NCI-H1417 (cell line): Measurements from ENCODE around the gene ARMC6.
"Not testable (repeated sequence)": the region's sequence is repeated elsewhere in the genome, so short reads cannot be mapped to it uniquely, and the experiment has no call there.

ENCODE experiments used
- DNase-seq, 3 experiments: peaks; one replicate each; lab custom pipeline; 2025; lab: John Stamatoyannopoulos, UW

ARMC6 gene

GRCh38 chr19:19074196-19074882 lies 40.9 kb downstream of the ARMC6 start:
- peak in 2 of 3 experiments; percentile 18 to 62 for DNase-seq

DNA sequence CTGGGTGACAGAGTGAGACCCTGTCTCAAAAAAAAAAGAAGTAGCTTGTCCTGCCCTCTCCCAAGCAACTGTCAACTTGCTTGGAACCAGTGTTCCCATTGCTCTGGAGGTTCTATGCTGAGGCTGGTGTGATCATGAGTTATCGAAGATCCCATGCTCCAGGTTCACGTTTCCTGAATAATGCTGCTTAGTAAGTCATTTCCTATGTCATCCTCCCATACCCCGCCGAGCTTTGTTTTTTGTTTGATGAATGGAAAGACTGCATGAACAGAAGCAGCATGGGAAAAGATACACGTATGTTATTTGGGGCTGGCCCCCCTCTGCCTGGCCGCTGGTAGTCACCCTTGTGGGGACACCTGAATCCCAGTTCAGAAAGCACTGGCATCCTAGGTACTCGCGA lies 41.7 kb downstream of the ARMC6 start:
- DNase-seq: no peak

DNA sequence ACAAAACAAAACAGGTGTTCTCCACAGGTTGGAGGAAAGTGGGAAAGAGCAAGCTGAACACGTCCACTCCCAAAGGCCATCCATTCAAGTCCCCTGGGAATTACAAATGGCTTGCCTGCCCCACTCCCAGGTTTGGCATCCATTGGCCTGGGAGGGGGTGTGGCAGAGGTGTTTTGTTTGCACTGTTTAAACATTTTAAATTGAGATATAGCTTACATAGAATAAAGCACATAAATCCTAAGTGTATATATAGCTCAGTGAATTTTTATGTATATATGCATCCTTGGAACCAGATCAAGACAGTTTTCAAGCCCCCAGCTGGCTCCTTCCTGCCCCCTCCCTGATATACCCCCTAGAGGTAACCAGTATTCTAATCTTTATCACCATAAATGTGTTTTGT lies 43.1 kb downstream of the ARMC6 start:
- DNase-seq: peak in 1 of 3 experiments; percentile 10

GRCh38 chr19:19077103-19077502 lies 43.7 kb downstream of the ARMC6 start:
- DNase-seq: peak; percentile 50 to 88 (median 67)

DNA sequence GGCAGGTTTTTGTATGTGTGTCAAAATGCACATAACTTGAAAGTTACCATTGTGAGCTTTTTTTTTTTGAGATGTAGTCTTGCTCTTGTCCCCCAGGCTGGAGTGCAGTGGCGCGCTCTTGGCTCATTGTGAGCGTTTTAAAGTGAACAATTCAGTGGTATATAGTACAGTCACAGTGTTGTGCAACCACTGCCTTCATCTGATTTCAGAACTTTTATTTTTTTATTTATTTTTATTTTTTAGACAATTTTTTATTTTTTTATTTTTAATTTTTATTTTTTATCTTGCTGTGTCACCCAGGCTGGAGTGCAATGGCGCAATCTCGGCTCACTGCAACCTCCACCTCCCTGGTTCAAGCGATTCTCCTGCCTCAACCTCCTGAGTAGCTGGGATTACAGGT lies 45.4 kb downstream of the ARMC6 start:
- DNase-seq: no peak

DNA sequence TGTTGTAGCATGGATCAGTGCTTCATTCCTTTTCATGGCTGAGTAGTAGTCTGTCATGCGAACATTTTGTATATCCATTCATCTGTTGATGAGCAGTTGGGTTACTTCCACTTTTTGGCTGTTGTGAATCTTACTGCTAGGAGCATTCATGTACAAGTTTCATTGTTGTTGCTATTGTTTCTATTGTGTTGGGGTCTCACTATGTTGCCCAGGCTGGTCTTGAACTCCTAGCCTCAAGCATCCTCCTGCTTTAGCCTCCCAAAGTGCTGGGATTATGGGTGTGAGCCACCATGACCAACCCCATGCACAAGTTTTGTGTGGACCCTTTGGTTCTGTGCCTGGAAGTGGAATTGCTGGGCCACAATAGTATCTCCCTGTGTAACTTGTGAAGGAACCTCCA lies 46.2 kb downstream of the ARMC6 start:
- no peak for DNase-seq

GRCh38 chr19:19081642-19082151 lies 48.3 kb downstream of the ARMC6 start:
- DNase-seq: no peak

- DNase-seq: no peak
These were observed 50.2 kb downstream of the ARMC6 start for GRCh38 chr19:19083413-19084178.

- no peak for DNase-seq
These were observed 54.3 kb downstream of the ARMC6 start for GRCh38 chr19:19087676-19088075.

DNA sequence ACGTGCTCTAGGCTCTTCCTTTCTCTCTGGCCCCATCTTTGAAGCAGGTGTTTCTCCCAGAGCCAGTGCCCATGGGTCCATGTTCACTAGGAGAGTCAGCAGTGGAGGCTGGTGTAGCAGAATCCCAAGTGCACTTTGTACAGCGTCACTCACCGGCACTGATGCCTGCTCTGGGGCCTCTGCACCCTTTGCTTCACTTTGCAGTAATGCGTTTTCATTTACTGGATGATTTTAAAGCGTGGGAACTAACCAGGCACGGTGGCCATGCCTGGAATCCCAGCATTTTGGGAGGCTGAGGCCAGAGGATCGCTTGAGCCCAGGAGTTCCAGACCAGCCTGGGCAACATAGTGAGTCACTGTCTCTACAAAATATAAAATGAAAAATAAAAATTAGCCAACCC lies 61.1 kb downstream of the ARMC6 start:
- no peak for DNase-seq

- DNase-seq: no peak
These were observed 62.3 kb downstream of the ARMC6 start for GRCh38 chr19:19095691-19096090.

DNA sequence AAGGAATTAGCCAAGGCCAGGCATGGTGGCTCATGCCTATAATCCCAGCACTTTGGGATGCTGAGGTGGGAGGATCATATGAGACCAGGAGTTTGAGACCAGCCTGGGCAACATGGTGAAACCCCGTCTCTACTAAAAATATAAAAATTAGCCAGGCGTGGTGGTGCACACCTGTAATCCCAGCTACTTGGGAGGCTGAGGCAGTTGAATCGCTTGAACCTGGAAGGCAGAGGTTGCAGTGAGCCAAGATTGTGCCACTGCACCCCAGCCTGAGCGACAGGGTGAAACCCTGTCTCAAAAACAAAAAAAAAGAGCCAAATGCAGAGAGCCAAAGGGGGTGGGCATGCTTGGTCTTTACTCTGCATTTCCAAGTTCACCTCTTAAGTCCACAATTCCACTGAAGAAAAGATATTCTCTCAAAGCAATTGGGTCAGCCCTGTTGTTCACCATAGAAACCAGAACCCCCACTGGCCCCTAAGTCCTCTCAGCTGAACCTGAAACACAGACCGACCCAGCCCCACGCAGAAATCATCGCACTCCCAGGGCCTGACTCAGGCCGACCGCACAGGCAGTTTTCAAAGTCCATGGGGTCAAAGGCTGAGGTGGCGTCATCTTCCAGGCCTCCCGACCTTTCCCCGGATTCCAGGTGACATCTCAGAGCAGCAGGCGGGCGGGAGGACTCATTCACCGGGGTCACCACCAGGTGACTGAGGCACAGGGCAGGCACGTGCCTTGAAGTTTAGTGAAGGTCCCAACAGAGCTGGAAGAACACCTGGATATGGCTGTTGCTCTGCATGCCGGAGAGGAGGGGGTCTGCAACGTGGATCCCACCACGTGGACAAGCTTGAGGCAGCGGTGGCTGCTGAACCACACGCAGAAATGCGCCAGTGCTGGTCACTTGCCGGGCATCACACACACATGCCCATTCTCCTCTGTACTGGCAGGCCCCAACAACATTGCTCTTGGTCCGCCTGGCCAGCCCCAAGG lies 63.5 kb downstream of the ARMC6 start:
- DNase-seq: no peak

- DNase-seq: no peak
These were observed 64.8 kb downstream of the ARMC6 start for GRCh38 chr19:19098084-19098702.

- no peak for DNase-seq
These were observed 65.6 kb downstream of the ARMC6 start for GRCh38 chr19:19098703-19099632.

GRCh38 chr19:19101540-19101939 lies 68.1 kb downstream of the ARMC6 start:
- DNase-seq: no peak

DNA sequence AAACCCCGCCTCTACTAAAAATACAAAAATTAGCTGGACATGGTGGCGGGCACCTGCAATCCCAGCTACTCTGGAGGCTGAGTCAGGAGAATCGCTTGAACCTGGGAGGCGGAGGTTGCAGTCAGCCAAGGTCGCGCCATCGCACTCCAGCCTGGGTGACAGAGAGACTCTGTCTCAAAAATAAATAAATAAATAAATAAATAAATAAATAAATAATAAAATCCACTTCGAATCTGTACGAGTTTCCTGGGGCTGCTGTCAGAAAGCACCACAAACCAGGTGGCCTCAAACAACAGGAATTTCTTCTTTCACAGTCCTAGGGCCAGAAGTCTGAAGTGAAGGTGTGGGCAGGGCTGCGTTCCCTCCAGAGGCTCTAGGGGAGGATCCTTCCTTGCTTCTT lies 69.2 kb downstream of the ARMC6 start:
- DNase-seq: not testable (repeated sequence)

DNA sequence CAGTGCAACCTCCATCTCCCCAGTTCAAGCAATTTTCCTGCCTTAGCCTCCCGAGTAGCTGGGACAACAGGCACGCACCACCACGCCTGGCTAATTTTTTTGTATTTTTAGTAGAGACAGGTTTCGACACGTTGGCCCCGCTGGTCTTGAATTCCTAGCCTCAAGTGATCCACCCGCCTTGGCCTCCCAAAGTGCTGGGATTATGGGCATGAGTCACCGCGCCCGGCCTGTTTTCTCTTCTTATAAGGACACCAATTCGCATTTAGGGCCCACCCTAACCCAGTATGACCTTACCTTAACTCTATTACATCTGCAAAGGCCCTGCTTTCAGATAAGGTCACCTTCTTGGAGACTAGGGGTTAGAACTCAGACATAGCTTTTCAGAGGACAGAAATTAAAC lies 69.8 kb downstream of the ARMC6 start:
- no peak for DNase-seq

DNA sequence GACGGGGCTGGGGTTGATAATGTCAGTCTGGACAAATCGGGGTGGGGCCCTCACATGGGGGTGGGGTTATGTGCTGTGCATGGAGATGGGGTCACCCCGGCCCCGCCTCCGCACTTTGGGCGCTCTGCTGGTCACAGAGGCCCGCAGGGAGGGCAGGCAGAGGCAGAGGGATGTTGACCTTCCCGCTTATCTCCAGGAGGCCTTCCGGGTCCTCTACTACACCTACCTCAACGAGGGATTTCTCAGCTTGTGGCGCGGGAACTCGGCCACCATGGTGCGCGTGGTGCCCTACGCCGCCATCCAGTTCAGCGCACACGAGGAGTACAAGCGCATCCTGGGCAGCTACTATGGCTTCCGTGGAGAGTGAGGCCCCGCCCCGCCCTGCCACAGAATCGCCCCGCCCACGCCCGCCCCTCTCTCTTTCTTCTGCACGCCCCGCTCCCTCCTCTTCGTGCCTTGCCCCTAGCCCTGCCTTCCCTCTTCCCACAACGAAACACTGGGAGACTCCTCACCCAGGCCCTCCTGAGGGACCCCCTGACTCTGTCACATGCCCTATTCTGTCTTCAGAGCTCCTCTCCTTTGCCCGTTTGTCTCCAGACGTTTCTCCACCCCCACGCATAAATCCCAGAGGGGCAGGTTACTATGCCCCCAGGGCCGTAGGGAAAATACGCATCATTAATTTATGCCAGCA lies 72.1 kb downstream of the ARMC6 start:
- peak; percentile 26 to 52 (median 39) for DNase-seq

DNA sequence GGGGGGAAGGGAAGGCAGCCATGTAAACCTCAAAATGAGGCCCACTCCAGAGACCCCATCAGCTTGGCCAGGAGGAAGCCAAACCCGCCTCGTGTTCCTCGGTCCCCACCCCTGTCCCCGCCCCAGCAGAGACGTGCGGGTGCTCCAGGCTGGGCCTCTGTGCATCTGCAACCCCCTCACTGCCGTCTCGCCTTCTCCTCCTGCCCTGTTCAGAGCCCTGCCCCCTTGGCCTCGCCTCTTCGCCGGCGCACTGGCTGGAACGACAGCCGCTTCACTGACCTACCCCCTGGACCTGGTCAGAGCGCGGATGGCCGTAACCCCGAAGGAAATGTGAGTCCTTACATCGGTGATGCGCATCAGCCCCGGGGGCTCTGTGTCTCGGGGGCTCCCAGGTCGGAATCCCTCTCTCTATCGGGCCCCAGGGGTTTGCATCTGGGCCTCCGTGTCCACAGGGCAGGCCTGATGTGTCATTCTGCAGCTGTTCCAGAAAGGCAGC lies 72.7 kb downstream of the ARMC6 start:
- no peak for DNase-seq

DNA sequence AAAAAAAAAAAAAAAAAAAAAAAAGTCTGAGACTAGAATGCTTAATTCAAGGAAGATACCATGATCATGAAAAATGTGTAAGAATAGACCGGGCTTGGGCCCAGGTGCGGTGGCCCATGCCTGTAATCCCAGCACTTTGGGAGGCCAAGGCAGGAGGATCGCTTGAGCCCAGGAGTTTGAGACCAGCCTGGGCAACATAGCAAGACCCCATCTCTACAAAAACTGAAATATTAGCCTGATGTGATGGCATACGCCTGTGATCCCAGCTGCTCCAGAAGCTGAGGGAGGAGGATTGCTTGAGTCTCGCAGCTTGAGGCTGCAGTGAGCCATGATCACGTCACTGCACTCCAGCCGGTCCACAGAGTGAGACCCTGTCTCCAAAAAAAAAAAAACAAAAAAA lies 73.5 kb downstream of the ARMC6 start:
- DNase-seq: not testable (repeated sequence)
